CD14-positive monocyte (primary cell): ENCODE measurements around the gene SMAD3. TPM values are rescaled to one million over a fixed set of nuclear protein-coding genes. Genes with fewer than 3 reads are reported as not detected.

ENCODE experiments used
- DNase-seq, 3 donors: peaks; one replicate each; pipeline ENCODE4 v3.0.0-alpha.2; 2011 to 2022
- H2AFZ ChIP-seq: 2 replicates; pipeline ENCODE4 v1.6.0; 2012; ENCODE audit warnings: mild to moderate bottlenecking, low read depth, low read length, inconsistent platforms; ENCODE audit not compliant: insufficient read depth, poor library complexity, severe bottlenecking
- H3K27ac ChIP-seq, 2 donors: 1 replicate in 1 of 2; 2 replicates in 1 of 2; pipeline ENCODE4 v1.5.1; 2012 to 2013; ENCODE audit warnings: low read length in 2 of 2, control low read depth in 1 of 2, inconsistent platforms in 1 of 2, low read depth in 1 of 2, mild to moderate bottlenecking in 1 of 2
- H3K27me3 ChIP-seq, 2 donors: one replicate each; pipeline versions ENCODE4 v1.6.0 to v1.6.1; 2011 to 2013; ENCODE audit warnings: low read length in 2 of 2; ENCODE audit not compliant: control insufficient read depth in 2 of 2, insufficient read depth in 2 of 2
- H3K36me3 ChIP-seq, 2 donors: replicated peaks in 1 of 2; 1 replicate in 1 of 2; 2 replicates in 1 of 2; pipeline versions ENCODE4 v1.5.1 to v1.6.1; 2012 to 2013; ENCODE audit warnings: low read length in 2 of 2, control low read depth in 1 of 2, inconsistent platforms in 1 of 2, mild to moderate bottlenecking in 1 of 2; ENCODE audit not compliant: insufficient read depth in 2 of 2, control insufficient read depth in 1 of 2
- H3K4me1 ChIP-seq, 2 donors: 1 replicate in 1 of 2; 2 replicates in 1 of 2; pipeline versions ENCODE4 v1.5.1 to v1.6.1; 2012 to 2013; ENCODE audit warnings: low read length in 2 of 2, control low read depth in 1 of 2, inconsistent platforms in 1 of 2, mild to moderate bottlenecking in 1 of 2, moderate library complexity in 1 of 2; ENCODE audit not compliant: insufficient read depth in 2 of 2, control insufficient read depth in 1 of 2
- H3K4me2 ChIP-seq: replicated peaks from 2 replicates; pipeline ENCODE3; 2012; ENCODE audit warnings: low read length, moderate library complexity, mild to moderate bottlenecking; ENCODE audit not compliant: poor library complexity, severe bottlenecking; ENCODE audit errors: extremely low read depth
- H3K4me3 ChIP-seq, 3 experiments: fragments of 200-600 bp in 1 of 3; sonication (generic) in 1 of 3; replicated peaks in 1 of 3; 1 replicate in 2 of 3; 2 replicates in 1 of 3; pipeline ENCODE4 v1.5.1; 2011 to 2013; ENCODE audit warnings: low read length in 3 of 3, mild to moderate bottlenecking in 3 of 3, control low read depth in 2 of 3, low read depth in 2 of 3, inconsistent platforms in 1 of 3, moderate library complexity in 1 of 3
- H3K79me2 ChIP-seq: 2 replicates; pipeline ENCODE4 v1.6.0; 2012; ENCODE audit warnings: mild to moderate bottlenecking, control low read depth, inconsistent platforms, low read length, moderate library complexity; ENCODE audit not compliant: insufficient read depth
- H3K9ac ChIP-seq: 2 replicates; pipeline ENCODE4 v1.6.0; 2017; ENCODE audit warnings: low read length, mild to moderate bottlenecking; ENCODE audit not compliant: insufficient read depth, poor library complexity, severe bottlenecking
- H3K9me3 ChIP-seq, 2 donors: replicated peaks in 1 of 2; 1 replicate in 1 of 2; 2 replicates in 1 of 2; pipeline versions ENCODE4 v1.5.1 to v1.6.1; 2012 to 2013; ENCODE audit warnings: low read length in 2 of 2, control low read depth in 1 of 2; ENCODE audit not compliant: control insufficient read depth in 1 of 2, insufficient read depth in 1 of 2
- H4K20me1 ChIP-seq: 2 replicates; pipeline ENCODE4 v1.6.0; 2012; ENCODE audit warnings: mild to moderate bottlenecking, low read length, control low read depth, moderate library complexity; ENCODE audit not compliant: insufficient read depth
- H3K27ac Mint-ChIP-seq, 7 donors: one replicate each; pipeline ENCODE4 v1.8.0; 2020; ENCODE audit warnings: mild to moderate bottlenecking in 7 of 7, mixed read lengths in 7 of 7, moderate library complexity in 6 of 7, inconsistent platforms in 2 of 7
- H3K27me3 Mint-ChIP-seq, 3 donors: one replicate each; pipeline ENCODE4 v1.8.0; 2021 to 2022; ENCODE audit warnings: low read depth in 3 of 3, mild to moderate bottlenecking in 3 of 3, mixed read lengths in 3 of 3, moderate library complexity in 3 of 3, inconsistent platforms in 1 of 3
- H3K36me3 Mint-ChIP-seq, 2 donors: one replicate each; pipeline ENCODE4 v1.8.0; 2020; ENCODE audit warnings: mixed read lengths in 2 of 2, inconsistent platforms in 1 of 2, mild to moderate bottlenecking in 1 of 2
- H3K4me1 Mint-ChIP-seq: one replicate; pipeline ENCODE4 v1.8.0; 2020; ENCODE audit warnings: mild to moderate bottlenecking, mixed read lengths
- H3K4me3 Mint-ChIP-seq, 2 donors: one replicate each; pipeline ENCODE4 v1.8.0; 2020; ENCODE audit warnings: mild to moderate bottlenecking in 2 of 2, mixed read lengths in 2 of 2, moderate library complexity in 1 of 2
- H3K9me3 Mint-ChIP-seq, 7 donors: one replicate each; pipeline ENCODE4 v1.8.0; 2020 to 2022; ENCODE audit warnings: mixed read lengths in 7 of 7, mild to moderate bottlenecking in 6 of 7, moderate library complexity in 6 of 7, inconsistent platforms in 2 of 7
- WGBS: methylation state at CpG from one replicate; pipeline ENCODE4 v1.1.5; 2013; ENCODE audit warnings: missing lambda C conversion rate; ENCODE audit not compliant: insufficient coverage; 5-methylcytosine and 5-hydroxymethylcytosine counted together
- intact Hi-C, 2 donors: fragments of 100-400 bp; cut with micrococcal nuclease; formaldehyde crosslinking; loops; one replicate each; pipeline versions ENCODE4 v1.15.0 to v1.15.1; 2023
- polyA plus RNA-seq, 3 donors: library from polyadenylated mRNA; depleted of rRNA in 1 of 3; unstranded in 2 of 3; stranded (reverse) in 1 of 3; fragments of 300-500 nt in 2 of 3; fragments of >200 nt in 1 of 3; fragmentation: Illumina TruSeq in 2 of 3; gene quantifications; 1 replicate in 2 of 3; 2 replicates in 1 of 3; pipeline ENCODE4 v1.2.3, GENCODE V29; 2012 to 2021
- TF ChIP-seq, protein P1 (sequence below): fragments of 200-600 bp; IDR thresholded peaks from one replicate; pipeline ENCODE4 v1.8.0; 2022; ENCODE audit warnings: antibody characterized with exemption, mild to moderate bottlenecking

The SMAD3 gene
- polyA plus RNA-seq, 3 donors, result 4.4 to 41.7 (median 5.4) TPM

DNA sequence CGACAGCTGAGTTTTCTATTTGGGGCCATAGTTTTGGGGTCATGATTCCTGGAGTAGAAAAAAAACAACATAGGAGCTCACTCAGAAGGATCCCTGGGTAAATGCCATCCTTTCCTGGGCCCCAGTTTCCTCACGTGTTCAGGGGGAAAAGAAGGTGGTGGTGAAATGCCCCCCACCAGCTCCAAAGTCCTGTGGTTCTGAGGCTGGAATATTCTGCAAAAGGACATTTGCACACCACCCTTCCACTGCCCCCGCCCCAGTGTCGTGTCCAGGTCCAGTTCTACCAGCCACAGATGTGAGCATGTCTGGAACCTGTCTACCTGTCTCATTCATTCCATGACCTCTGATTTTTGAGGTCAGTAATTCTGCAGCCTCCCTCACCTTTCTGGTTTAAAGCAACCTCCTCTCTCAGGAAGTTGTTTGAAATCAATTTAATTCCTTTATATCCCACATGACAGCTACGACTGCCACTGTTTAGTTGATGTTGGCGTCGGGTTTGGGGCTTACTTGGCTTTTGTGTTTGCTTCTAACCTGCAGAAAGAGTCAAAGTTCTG, 82.1 kb downstream of the SMAD3 start:
- peaks cover 12 to 23% of the 10 kb centered on the region in 2 donors for H3K36me3 Mint-ChIP-seq
- peaks cover 0 to 2% (median 0%) of the 10 kb centered on the region in 3 donors for H3K27me3 Mint-ChIP-seq
- H3K27me3 ChIP-seq, result no peaks in the 10 kb centered on the region
- peaks cover 78% of the 10 kb centered on the region for H3K4me1 Mint-ChIP-seq
- no peaks in the 10 kb centered on the region for H3K36me3 ChIP-seq
- no peaks in the 10 kb centered on the region for H3K9me3 Mint-ChIP-seq
- H3K4me2 ChIP-seq, result peak overlapping the region; percentile 21
- intact Hi-C loops, result loop anchor here in 1 of 2 donors (5.0 kb wide), 2 partner anchors 40 to 55 kb away; no protein-coding TSS in a partner anchor
- peaks cover 76% of the 10 kb centered on the region for H3K79me2 ChIP-seq
- no peak overlapping the region for H2AFZ ChIP-seq
- no peaks in the 10 kb centered on the region for H3K9me3 ChIP-seq
- WGBS, result 86% methylated on average over 4 of the region's 7 CpGs
- H3K4me3 ChIP-seq, result no peak overlapping the region
- peak overlapping the region in 1 of 2 donors; percentile 2 for H3K4me3 Mint-ChIP-seq
- H3K27ac ChIP-seq, result peak overlapping the region; percentile 75 to 93
- peaks cover 70 to 73% of the 10 kb centered on the region in 2 donors for H3K4me1 ChIP-seq
- DNase-seq, result no peak
- H3K9ac ChIP-seq, result peak overlapping the region; percentile 60
- TF ChIP-seq, protein P1, sequence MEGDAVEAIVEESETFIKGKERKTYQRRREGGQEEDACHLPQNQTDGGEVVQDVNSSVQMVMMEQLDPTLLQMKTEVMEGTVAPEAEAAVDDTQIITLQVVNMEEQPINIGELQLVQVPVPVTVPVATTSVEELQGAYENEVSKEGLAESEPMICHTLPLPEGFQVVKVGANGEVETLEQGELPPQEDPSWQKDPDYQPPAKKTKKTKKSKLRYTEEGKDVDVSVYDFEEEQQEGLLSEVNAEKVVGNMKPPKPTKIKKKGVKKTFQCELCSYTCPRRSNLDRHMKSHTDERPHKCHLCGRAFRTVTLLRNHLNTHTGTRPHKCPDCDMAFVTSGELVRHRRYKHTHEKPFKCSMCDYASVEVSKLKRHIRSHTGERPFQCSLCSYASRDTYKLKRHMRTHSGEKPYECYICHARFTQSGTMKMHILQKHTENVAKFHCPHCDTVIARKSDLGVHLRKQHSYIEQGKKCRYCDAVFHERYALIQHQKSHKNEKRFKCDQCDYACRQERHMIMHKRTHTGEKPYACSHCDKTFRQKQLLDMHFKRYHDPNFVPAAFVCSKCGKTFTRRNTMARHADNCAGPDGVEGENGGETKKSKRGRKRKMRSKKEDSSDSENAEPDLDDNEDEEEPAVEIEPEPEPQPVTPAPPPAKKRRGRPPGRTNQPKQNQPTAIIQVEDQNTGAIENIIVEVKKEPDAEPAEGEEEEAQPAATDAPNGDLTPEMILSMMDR, result no peak
- no peaks in the 10 kb centered on the region for H4K20me1 ChIP-seq
- H3K27ac Mint-ChIP-seq, result peak overlapping the region; percentile 90 to 99 (median 98)

GRCh38 chr15:67148196-67148701, 82.8 kb downstream of the SMAD3 start:
- Histone ChIP-seq H3K27me3 (no peaks in the 10 kb centered on the region), H3K9me3 (no peaks in the 10 kb centered on the region), H3K4me2 (peak overlapping the region; percentile 21), H3K9ac (peak overlapping the region; percentile 60), H3K27ac (peak overlapping the region; percentile 47 to 93), H2AFZ (no peak overlapping the region), H3K4me1 (peaks cover 70 to 73% of the 10 kb centered on the region in 2 donors), H3K79me2 (peaks cover 74% of the 10 kb centered on the region), H4K20me1 (no peaks in the 10 kb centered on the region), H3K4me3 (no peak overlapping the region), H3K36me3 (no peaks in the 10 kb centered on the region)
- TF ChIP-seq, protein P1, result no peak
- H3K27ac Mint-ChIP-seq, result peak overlapping the region; percentile 90 to 99 (median 98)
- peak overlapping the region; percentile 35 to 63 for H3K4me3 Mint-ChIP-seq
- WGBS, result 13% methylated on average over 4 of the region's 6 CpGs
- no peaks in the 10 kb centered on the region for H3K9me3 Mint-ChIP-seq
- H3K4me1 Mint-ChIP-seq, result peaks cover 76% of the 10 kb centered on the region
- DNase-seq, result peak; percentile 83 to 89 (median 83)
- H3K27me3 Mint-ChIP-seq, result peaks cover 0 to 2% (median 0%) of the 10 kb centered on the region in 3 donors
- peaks cover 17 to 28% of the 10 kb centered on the region in 2 donors for H3K36me3 Mint-ChIP-seq
- intact Hi-C loops, result loop anchor here in 1 of 2 donors (5.0 kb wide), 2 partner anchors 41 to 56 kb away; no protein-coding TSS in a partner anchor
